NCI-H1694 treated with DMSO at 0.1 percent for 48 hours (cell line): ENCODE data around the gene FRMD4A.

ENCODE experiments used
- DNase-seq: peaks from one replicate; lab custom pipeline; 2025; lab: John Stamatoyannopoulos, UW

FRMD4A gene

DNA sequence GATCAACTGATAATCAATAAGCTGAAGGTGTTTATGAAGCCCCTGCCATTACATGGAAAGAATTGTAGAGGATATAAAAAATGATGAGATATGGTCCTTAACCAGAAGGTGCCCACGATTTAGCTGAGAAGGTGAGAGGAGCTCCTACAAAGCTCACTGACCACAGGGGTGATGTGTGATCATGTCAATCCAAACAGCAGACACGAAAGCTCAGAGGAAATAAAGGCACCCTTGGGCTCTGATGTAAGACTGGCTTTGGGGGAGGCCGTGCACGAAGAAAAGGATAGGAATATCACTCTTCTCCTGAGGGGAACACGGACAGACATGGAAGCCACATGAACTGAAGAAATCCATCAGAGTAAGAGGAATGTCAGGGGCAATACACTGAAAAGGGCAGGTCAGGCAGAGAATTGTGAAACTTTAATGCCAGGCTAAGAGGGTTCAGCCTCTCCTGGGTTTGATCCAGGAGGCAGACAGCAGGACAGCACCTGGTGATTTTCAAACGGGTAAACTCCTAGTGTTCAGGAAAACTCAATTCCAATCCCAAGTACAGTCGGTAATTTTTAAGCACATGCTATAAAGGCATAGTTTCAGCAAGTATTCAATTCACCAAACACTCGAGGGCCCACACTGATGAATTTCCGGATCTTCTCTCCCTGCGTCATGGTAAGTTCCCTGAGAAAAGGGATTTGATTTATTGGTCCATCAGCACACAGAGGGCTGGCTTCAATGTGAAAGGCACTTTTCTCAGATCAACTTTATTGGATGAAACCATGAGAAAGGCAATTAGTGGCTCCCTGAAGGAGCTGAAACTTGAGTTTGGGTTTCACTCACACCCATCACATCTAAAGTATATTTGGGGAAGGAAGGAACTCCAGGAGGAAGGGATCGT is 580.2 kb downstream of the FRMD4A start:
- no peak for DNase-seq

DNA sequence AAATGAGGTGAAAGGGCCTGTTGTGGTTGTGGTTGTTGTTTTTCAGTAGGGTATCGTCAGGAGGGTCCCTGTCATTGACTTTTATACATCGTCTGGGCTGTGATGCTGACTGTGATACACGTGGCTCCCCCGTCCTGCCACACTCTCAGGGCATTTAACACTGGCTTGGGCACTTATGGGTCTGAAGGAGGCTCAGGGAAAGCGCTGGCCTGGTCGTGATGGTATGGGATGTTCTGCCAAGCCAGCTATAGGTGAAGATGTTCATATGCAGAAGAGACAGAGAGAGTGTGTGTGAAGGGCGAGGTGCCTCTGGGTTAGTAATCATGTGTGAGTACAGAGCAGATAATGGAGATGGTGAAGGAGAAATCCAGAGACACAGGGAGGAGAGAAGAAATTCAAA is 585.5 kb downstream of the FRMD4A start:
- DNase-seq = no peak

DNA sequence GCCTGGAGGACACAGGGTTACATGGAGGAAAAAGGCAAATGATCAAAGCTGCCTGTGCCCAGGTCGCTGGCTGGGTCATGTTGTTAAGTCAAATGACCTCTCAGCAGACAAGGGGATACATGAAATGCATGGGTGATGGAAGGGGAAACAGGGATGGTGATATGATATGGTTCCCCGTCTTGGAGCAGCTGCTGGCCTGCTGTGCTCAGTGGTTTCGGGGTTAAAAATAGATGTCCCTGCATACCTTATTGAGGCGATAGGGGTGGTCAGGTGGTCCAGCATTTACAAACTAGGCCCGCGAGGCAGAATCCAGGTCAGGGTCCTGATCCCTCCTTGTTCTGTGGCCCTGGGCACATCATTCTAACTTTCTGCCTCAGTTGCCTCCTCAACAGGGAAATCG is 586.8 kb downstream of the FRMD4A start:
- DNase-seq = no peak

DNA sequence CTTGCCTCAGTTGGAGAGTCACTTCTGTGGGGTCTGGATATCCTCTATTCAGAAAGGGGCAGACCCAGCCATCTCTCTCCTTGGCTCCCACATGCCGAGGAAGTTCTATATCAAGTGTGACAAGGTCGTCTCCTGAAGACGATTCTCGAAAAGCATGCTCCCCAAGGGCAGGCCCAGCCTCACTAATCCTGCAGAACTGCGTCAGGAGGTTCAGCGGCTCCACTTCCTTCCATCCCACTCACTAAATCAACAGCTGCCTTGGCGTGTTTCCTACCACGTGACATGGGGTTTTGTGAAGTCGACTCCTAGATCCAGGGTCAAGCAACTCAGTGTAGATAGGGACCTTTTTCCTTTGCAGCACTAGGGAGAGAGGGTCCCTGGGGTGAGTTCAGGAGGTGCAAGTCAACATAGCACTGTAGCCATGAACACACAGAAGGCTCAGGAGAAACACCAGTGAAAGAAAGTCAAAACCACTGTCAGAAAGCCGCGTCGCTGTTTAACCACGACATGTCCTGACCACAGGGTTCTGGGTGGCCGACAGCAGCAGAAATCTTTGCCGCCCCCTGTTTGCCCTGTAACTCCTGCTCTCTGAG is 587.5 kb downstream of the FRMD4A start:
- DNase-seq = no peak

DNA sequence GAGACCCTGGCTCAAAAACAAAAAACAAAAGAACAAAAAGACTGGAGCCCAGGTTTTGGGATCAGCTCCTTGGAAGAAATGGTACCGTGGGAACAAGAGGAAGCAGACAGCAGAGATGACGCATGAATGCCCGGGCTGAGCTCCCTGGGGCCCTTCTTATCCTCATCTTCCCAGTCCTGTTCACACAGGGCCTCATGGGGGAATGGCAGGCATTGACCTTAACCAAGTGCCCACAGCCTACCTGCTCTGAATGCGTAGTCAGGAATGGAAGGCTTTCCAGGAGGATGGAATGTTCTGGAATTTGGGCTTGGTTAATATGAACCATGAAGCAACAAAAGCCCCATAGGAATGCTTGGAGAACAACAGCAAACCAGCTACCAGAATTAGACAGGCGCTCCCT is 589.3 kb downstream of the FRMD4A start:
- DNase-seq = no peak

DNA sequence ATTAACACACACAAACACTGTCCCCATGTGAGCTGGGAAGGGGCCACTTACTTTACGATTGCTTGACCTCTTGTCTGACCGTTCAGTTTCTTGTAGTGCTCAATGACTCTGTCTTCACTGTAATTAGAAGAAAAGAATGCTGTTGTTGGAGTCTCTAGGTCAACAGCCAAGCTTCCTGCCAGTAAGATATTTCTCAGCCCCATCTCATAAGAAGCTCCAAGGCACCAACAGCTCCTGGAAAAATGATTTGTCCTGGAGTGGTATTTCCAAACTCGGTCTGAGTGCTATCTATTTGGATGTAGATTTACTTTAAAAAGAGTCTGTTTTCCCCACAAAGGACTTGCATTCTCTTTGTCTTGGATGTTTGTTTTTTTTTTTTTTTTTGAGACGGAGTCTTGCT is 590.3 kb downstream of the FRMD4A start:
- DNase-seq = no peak

DNA sequence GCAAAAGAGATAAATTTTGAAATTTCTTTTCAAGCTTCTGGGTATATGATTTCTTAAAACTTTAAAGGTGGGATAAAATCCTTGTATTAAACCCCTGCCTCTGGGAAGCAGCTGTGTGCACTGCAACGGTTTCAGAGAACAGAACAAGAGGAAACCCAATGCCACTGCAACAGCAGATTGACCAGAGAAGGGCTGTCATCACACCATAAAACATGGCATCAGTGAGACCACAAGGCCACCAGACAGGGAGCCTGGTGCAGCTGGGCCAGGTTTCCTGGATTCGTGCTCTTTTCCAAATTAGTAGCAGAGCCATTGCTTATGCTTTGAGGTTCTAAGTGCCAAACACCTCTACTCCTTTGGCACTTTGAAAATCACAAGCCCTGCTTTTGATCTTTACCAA is 591.5 kb downstream of the FRMD4A start:
- no peak for DNase-seq

DNA sequence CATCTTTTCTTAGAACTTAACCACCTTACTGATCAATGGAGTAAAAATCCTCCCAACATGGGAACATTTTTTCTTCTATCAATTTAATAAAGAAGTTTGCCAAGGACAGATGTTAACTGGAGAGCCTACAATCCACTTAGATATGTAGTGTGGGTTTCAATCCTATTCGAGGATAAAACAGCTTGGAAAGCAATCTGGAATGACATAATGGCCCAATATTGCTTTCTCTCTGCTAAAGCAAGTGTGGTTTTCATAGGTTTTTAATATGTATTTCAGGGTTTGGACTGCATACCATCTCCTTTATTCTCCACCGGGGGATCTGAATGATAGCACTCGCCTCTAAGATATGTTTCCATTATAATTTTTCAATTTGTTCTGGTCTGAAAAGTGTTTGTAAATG is 594.2 kb downstream of the FRMD4A start:
- DNase-seq = no peak

DNA sequence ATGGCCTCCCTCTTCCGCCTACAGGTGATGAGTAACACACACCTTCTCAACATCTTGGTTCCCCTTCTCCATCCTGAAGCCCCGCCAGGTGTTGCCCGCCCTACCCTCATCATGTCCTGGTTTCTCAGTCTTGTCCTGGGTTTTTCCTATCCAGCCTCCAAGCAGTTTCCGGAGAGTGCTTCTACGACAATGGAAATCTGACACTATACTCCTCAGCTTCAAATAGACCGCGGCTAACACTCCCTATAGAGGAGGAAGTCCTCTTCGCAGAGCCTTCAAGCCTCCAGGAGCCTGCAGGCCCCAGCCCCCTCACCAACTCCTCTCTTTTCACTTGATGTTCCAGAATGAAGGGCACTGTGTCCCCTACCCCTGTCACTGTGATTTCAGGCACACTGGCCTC is 596.6 kb downstream of the FRMD4A start:
- DNase-seq = no peak

DNA sequence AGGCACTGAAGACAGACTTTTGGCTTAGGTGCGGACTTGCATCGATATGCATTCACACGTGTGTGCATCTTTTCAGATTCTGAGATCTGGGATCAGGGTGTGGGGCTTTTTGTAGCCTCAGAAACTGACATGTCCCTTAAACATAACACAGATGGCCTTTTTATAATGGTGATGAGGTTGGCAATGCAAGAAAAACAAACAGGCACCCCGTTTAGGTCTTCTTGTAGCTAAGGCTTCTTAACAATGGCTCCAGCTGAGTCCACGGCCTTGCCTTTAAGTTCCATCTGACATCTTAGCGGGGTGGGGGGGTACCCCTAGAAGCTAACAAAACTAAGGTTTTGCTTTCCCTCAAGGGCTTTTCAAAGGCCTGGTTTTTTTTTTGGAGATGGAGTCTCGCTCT is 597.7 kb downstream of the FRMD4A start:
- DNase-seq = no peak

DNA sequence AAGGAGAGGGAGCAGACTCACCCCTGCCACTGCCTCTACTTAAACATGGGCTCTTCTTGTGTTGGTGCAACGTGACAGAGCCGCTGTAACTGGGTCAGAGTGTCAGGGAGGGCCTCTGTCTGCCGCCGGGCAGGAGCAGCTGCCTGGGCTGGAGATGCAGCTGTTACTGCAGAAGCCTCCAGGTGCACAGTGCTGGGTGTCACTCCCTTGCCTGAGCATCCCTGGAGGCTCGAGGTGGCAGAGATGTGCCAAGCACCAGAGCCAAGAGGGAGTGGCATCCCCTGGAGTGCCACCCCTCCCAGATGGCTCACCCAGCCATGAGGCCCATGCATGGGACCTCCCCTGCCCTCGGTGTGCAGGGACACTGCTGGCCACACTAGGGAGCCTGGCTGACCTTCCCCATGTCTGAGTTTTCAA is 598.3 kb downstream of the FRMD4A start:
- peak; percentile 45 for DNase-seq

DNA sequence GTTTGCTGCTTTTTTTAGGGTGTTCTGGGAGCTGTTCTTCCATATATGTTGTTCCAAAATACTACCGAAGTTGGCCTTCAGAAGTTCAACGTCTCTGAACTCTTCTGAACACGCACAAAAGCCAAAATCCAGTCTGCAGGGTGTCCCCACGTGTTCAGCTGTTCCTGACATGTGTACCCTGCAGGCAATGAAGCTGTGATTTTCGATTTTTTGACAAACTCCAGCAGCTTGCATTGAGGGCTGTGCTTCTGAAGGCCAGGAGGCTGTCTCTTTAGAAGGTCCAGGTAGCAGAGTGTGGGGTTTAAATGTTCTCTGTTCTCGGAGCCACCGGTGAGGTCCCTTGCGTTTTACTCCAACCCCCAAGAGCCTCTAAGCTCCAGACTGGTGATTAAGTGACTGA is 598.9 kb downstream of the FRMD4A start:
- DNase-seq = no peak

DNA sequence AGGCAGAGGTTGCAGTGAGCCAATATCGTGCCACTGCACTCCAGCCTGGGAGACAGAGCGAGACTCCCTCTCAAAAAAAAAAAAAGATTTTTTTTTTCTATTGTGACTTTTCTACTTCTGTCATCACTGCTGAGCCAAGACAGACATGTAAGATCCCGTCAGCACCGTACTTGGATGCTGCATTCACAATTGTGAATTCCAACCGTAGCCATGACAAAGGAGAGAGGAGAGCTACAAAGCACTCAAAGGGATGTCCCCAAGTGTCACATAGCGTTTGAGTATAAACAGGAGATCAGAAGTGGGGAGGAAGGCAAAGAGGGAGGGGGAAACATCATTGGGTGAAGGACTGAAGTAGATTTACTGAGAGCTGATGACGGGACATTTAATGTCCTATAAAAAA is 599.8 kb downstream of the FRMD4A start:
- DNase-seq = no peak

DNA sequence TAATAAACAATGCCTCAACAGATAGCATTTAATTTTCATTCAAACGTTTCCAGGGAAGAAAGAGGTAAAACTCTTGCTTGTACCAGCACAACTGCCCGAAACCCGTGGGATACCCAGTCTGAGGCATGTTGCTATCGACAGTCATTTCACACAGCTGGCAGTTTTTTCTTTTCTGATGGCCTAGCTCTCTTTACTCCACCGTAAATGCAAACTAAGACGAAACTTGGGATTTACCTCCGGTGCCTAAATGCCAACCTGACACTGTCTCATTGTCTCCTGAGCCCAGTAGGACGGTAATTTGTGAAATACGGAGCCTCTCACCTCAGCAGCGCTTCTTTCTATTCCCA is 600.4 kb downstream of the FRMD4A start:
- DNase-seq = no peak

DNA sequence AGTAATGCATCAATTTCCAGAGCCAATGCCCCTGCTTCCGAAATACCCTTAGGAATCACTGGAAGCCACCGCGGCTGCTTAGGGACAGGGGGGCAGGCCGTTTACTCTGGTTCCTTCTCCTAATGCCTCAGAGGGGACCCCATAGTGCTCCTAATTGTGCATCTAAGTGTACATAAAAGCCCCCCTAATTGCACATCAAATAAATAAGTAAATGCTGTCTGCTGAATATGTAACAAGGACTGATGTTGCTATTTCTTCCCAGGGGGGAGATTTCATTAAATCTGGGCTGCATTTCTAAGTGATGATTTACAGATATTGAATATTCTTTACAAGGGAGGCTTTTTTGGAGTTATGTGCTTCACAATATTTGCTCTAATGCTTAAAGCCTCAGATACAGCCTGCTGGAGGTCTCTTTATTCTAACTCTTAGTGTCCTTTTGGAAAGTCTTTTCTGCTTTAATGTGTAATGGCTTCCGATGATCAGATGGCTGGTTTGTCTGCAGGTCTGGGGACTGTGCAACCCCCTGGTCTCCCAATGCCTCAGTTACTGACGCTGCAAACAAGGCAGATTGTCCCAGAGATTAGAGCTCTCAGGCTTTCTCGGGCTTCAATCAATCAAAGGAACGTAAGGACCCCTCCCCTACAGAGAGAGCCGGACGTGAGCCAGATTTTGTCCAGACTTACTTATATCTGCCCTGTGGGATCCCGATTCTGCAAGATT is 601.0 kb downstream of the FRMD4A start:
- DNase-seq = no peak

DNA sequence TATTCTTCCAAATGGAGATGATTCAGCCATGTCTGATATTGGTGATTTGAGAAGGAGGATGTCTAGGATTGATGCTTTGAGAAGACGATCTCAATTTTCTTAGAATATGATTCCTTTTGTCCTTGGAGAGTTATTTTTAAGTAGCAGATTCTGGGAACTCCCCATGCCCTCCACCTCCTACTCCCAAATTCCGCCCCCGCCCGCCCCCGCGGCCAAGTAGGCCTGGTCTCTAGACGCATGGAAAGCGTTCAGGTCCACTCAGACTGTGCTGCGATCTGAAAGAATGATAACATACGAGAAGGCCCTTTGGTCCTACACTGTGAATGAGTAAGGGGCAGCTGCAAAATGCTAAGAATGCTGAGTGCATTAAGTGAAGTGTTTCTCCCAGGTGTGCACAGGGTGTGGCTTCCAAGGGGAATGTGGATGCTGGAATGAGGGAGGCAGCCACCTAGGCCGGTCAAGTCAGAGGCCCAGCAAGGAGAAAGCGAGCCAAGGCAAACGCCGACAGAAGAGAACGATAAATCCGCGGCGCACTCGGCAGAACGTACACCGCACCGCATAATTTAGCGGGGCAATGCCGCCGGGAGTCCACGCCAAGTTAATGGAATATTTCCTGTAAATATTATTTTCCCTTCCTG is 601.7 kb downstream of the FRMD4A start:
- DNase-seq = no peak

DNA sequence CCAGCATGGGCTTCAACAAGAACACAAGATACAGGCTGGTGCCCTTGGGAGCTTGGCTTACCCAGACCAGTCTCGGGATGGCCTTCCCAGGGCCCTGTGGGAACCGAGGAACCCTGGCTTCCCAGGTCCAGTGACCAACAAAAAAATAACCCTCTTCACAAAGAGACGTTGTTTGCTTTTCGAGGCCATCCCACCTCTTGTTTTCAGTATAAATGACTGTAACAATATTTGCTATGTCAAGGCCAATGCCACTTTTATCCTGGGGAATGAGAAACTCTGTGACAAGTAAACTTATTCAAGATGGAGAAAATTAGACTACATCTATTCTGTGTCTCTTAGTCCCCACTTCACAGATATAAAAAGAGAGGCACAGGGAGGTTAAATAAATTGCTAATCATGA is 605.1 kb downstream of the FRMD4A start:
- DNase-seq = no peak

DNA sequence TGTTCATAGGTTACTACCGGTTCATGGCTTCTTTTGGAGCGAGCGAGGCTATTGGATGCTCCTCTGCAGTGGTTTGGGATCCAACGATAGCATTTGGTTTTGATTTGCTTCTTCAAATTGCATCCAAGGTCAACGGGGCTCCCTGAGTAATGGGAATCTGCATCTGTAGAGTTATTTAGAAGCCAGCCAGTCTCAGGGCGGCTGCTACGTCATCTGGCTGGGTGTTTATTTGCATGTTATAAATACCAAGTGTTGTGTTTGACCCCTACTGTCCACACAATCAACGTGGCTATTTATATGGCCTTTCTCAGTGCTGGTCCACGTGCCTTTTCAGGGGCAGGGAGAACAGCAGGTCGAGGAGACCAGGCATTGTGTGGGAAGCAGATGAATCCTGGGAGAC is 606.2 kb downstream of the FRMD4A start:
- no peak for DNase-seq

DNA sequence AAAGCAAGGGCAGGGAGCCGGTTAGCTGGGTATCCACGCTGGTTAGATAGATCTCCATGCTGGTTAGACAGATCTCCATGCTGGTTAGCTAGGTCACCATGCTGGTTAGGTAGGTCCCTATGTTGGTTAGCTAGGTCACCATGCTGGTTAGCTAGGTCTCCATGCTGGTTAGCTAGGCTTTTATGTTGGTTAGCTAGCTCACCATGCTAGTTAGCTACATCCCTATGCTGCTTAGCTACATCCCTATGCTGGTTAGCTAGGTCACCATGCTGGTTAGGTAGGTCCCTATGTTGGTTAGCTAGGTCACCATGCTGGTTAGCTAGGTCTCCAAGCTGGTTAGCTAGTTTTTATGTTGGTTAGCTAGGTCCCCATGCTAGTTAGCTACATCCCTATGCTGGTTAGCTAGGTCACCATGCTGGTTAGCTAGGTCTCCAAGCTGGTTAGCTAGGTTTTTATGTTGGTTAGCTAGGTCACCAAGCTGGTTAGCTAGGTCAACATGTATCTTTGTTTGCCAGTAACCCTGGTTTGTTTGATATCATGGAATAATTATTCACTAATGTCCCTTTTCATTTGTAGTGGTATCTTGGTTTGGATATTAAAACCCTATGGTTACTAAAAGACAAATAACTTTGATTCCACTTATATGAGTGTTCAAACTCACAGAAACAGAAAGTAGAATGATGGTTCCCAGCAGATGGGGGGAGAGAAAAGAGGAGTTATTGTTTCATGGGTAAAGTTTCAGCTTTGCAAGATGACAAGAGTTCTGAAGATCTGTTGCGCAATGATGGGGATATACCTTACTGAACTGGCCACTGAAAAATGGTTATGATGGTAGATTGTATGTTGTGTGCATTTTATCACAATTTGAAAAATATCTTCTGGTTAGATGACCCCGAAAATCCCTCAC is 607.7 kb downstream of the FRMD4A start:
- no peak for DNase-seq

DNA sequence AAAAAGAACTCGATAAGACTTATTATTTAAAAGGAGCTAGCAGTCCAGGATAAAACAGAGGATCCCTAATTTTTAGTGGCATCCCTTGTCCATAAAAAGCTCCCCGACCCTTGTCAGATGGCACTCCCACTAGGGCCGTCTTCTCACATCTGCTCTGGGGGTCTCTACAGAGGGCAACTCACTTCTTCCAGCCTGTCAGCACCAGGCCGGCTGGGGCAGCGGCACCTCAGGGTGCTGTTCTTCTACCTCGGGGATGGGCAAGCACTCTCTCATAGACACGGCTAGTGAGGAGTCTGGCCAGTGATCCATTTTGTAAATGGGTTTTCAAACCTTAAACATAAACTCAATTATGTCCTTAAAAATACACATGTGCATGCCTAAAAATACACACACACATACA is 609.2 kb downstream of the FRMD4A start:
- no peak for DNase-seq

DNA sequence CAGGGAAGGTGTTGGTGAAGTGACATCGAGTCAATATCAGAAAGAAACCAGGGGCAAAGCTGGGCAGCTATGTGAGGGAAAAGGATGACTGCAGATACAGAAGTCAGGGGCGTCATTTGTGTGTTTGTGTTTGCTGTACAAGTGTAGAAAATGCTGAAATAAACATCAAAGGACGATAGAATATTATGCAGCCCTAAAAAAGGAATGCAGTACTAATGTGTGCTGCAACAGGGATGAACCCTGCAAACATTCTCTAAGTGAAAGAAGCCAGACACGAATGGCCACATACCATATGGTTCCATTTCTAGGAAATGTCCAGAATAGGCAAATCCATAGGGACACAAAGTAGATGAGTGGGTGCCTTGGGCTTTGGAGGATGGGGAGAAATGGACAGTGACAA is 610.0 kb downstream of the FRMD4A start:
- no peak for DNase-seq

DNA sequence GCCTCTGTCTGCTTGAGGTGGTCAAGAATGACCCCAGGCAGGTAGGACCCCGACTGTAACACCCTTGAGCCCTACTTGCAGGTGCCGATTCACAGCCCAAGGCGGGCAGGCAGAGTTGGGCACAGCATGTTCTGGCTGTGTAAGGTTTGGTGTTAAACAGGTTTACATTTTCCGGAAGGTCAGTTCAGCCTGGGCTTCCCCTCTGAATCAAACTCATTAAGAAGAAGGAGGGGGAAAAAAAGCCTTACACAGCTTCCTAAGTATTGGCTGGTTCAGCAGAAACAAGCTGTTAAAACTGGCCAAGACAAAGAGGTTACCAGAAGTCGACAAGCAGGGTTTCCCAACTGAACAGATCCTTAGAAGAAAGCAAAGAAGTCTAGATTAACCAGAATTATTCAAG is 611.3 kb downstream of the FRMD4A start:
- no peak for DNase-seq
